ENCODE results near the gene INTS14. TPM values are rescaled to one million over a fixed set of nuclear protein-coding genes. Genes with fewer than 3 reads are reported as not detected.

The INTS14 gene
- total RNA-seq, 4 donors from 2014 or later: 11.9 to 20.0 (median 14.8) TPM

DNA sequence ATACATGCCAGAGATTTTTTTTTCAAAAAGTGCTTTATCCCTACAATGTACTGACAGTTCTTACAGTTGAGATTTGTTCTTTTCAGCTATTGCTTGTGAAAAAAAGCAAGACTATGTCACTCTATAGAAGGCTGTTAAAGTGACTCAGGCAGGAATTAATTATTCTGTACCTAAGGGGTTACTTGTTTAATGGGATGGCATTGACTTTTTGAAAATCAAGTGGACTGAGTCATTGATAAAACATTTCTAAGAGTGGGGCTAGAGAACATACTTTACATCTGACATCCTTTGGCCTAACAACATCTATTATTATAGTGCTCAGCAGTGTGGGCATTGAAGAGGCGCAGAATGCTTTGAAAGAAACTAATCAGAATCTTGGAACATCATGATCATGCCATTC is 34.3 kb downstream of the INTS14 start:
- Histone ChIP-seq H3K27me3 (no peaks in the 10 kb centered on the region), H3K9me3 (no peaks in the 10 kb centered on the region), H3K4me3 (no peak overlapping the region), H3K4me1 (no peaks in the 10 kb centered on the region), H3K27ac (no peak overlapping the region), H3K36me3 (peaks cover 0 to 63% of the 10 kb centered on the region in 2 donors)
- TF ChIP-seq, protein P1, sequence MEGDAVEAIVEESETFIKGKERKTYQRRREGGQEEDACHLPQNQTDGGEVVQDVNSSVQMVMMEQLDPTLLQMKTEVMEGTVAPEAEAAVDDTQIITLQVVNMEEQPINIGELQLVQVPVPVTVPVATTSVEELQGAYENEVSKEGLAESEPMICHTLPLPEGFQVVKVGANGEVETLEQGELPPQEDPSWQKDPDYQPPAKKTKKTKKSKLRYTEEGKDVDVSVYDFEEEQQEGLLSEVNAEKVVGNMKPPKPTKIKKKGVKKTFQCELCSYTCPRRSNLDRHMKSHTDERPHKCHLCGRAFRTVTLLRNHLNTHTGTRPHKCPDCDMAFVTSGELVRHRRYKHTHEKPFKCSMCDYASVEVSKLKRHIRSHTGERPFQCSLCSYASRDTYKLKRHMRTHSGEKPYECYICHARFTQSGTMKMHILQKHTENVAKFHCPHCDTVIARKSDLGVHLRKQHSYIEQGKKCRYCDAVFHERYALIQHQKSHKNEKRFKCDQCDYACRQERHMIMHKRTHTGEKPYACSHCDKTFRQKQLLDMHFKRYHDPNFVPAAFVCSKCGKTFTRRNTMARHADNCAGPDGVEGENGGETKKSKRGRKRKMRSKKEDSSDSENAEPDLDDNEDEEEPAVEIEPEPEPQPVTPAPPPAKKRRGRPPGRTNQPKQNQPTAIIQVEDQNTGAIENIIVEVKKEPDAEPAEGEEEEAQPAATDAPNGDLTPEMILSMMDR (IDR thresholded peaks at IDR 0.05 in 4 of 5, conservative IDR thresholded peaks at IDR 0.05 in 1 of 5): no peak
- TF ChIP-seq POLR2A (IDR thresholded peaks at IDR 0.05): no peak
- intact Hi-C loops (cut with DNase I; ENCODE audit: low total_unique reads) (no loop called here), in situ Hi-C loops (cut with MboI; ENCODE audit: low sequenced_read_pairs in 4 of 4) (no loop called here)
- DNase-seq (no peak), ATAC-seq (no peak)

DNA sequence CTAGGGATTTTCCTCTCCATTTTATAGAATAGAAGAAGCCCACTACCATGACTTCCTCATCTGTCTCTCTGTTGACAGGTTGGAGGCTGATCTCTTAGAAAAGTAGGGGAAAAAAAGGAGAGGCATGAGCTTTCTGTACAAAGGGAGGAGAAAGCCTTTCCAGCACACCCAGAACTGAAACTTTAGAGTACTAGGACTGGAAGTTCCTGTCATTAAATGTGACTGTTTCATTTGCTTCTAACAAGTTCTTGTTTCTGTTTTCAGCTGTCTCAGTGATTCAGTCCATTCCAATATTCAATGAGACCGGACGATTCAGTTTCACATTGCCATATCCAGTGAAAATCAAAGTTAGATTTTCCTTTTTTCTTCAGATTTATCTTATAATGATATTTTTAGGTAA is 39.0 kb downstream of the INTS14 start:
- no peaks in the 10 kb centered on the region for H3K4me1 ChIP-seq
- in situ Hi-C loops (cut with MboI; ENCODE audit: low sequenced_read_pairs in 4 of 4) (no loop called here), intact Hi-C loops (cut with DNase I; ENCODE audit: low total_unique reads) (no loop called here)
- no peaks in the 10 kb centered on the region for H3K27me3 ChIP-seq
- H3K27ac ChIP-seq: no peak overlapping the region
- DNase-seq (no peak), ATAC-seq (no peak)
- TF ChIP-seq, protein P1 (IDR thresholded peaks at IDR 0.05 in 4 of 5, conservative IDR thresholded peaks at IDR 0.05 in 1 of 5): no peak
- TF ChIP-seq POLR2A (IDR thresholded peaks at IDR 0.05): no peak
- no peaks in the 10 kb centered on the region for H3K9me3 ChIP-seq
- no peak overlapping the region for H3K4me3 ChIP-seq
- H3K36me3 ChIP-seq: peaks cover 0 to 47% of the 10 kb centered on the region in 2 donors

GRCh38 chr15:65569728-65570127 is 41.2 kb downstream of the INTS14 start:
- Histone ChIP-seq H3K9me3 (no peaks in the 10 kb centered on the region), H3K4me3 (no peak overlapping the region), H3K36me3 (peaks cover 0 to 61% of the 10 kb centered on the region in 2 donors), H3K4me1 (no peaks in the 10 kb centered on the region), H3K27ac (no peak overlapping the region), H3K27me3 (no peaks in the 10 kb centered on the region)
- in situ Hi-C loops (cut with MboI; ENCODE audit: low sequenced_read_pairs in 4 of 4) (no loop called here), intact Hi-C loops (cut with DNase I; ENCODE audit: low total_unique reads) (no loop called here)
- ATAC-seq: no peak
- TF ChIP-seq, protein P1 (IDR thresholded peaks at IDR 0.05 in 4 of 5, conservative IDR thresholded peaks at IDR 0.05 in 1 of 5): no peak
- no peak for TF ChIP-seq POLR2A (IDR thresholded peaks at IDR 0.05)
- DNase-seq: no peak

GRCh38 chr15:65561934-65562333 is 49.0 kb downstream of the INTS14 start:
- in situ Hi-C loops (cut with MboI; ENCODE audit: low sequenced_read_pairs in 4 of 4): no loop called here
- Histone ChIP-seq H3K4me1 (no peaks in the 10 kb centered on the region), H3K27ac (no peak overlapping the region), H3K4me3 (no peak overlapping the region), H3K9me3 (no peaks in the 10 kb centered on the region), H3K36me3 (peaks cover 0 to 60% of the 10 kb centered on the region in 2 donors), H3K27me3 (no peaks in the 10 kb centered on the region)
- DNase-seq (no peak), ATAC-seq (no peak)
- TF ChIP-seq POLR2A (IDR thresholded peaks at IDR 0.05): no peak
- TF ChIP-seq, protein P1 (IDR thresholded peaks at IDR 0.05 in 4 of 5, conservative IDR thresholded peaks at IDR 0.05 in 1 of 5): no peak
- intact Hi-C loops (cut with DNase I; ENCODE audit: low total_unique reads): no loop called here

DNA sequence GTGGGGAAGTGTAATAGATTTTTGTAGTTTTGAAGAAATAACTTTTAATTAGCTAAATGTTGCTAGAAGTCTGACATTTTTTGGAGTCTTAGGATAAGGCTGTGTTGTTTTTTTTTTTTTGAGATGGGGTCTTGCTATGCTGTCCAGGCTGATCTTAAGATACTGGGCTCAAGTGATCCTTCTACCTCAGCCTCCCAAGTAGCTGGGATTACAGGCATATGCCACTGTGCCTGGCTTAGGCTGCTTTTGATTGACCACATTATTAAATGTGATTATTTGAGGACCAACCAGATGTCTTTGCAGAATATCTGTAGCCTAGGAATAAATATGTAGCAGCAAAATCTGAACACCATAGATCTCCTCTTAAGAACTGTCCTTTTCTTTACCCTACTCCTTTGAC is 51.0 kb downstream of the INTS14 start:
- in situ Hi-C loops (cut with MboI; ENCODE audit: low sequenced_read_pairs in 4 of 4): no loop called here

More for the DNA sequence above, 51.0 kb downstream of the INTS14 start:
- ATAC-seq: no peak
- Histone ChIP-seq H3K9me3 (no peaks in the 10 kb centered on the region), H3K36me3 (peaks cover 2 to 65% of the 10 kb centered on the region in 2 donors), H3K27me3 (no peaks in the 10 kb centered on the region), H3K4me1 (no peaks in the 10 kb centered on the region), H3K27ac (no peak overlapping the region), H3K4me3 (no peak overlapping the region)
- intact Hi-C loops (cut with DNase I; ENCODE audit: low total_unique reads): no loop called here
- DNase-seq: no peak
- TF ChIP-seq, protein P1 (IDR thresholded peaks at IDR 0.05 in 4 of 5, conservative IDR thresholded peaks at IDR 0.05 in 1 of 5): no peak
- no peak for TF ChIP-seq POLR2A (IDR thresholded peaks at IDR 0.05)

Data from gastrocnemius medialis (tissue), 4 donors.